ENCODE measurements around the gene MAP3K4. TPM values are rescaled to one million over a fixed set of nuclear protein-coding genes. Genes with fewer than 3 reads are reported as not detected.

The MAP3K4 gene
- total RNA-seq, 4 donors from 2014 or later: 34.9 to 113 (median 52.3) TPM

GRCh38 chr6:161029195-161029809 is 37.7 kb downstream of the MAP3K4 start:
- no peaks in the 10 kb centered on the region for H3K36me3 ChIP-seq
- TF ChIP-seq CTCF (IDR thresholded peaks at IDR 0.05) (no peak), POLR2A (IDR thresholded peaks at IDR 0.05) (no peak)
- H3K4me1 ChIP-seq: no peaks in the 10 kb centered on the region
- no peaks in the 10 kb centered on the region for H3K9me3 ChIP-seq
- no peak overlapping the region for H3K4me3 ChIP-seq (replicated peaks in 1 of 3)
- no peak overlapping the region for H3K27ac ChIP-seq
- intact Hi-C loops (cut with DNase I): no loop called here
- DNase-seq: no peak
- 82 to 91% methylated on average over 8 of the region's 8 CpGs for WGBS, 2 donors
- no peaks in the 10 kb centered on the region for H3K27me3 ChIP-seq

GRCh38 chr6:161031721-161032495 is 40.3 kb downstream of the MAP3K4 start:
- no peak overlapping the region for H3K27ac ChIP-seq
- H3K4me3 ChIP-seq (replicated peaks in 1 of 3): no peak overlapping the region
- no peaks in the 10 kb centered on the region for H3K4me1 ChIP-seq
- 82 to 90% methylated on average over 3 of the region's 3 CpGs for WGBS, 2 donors
- no peaks in the 10 kb centered on the region for H3K9me3 ChIP-seq
- no peaks in the 10 kb centered on the region for H3K27me3 ChIP-seq
- intact Hi-C loops (cut with DNase I): no loop called here
- DNase-seq: no peak
- H3K36me3 ChIP-seq: peaks cover 0 to 2% of the 10 kb centered on the region in 2 donors
- TF ChIP-seq CTCF (IDR thresholded peaks at IDR 0.05) (no peak), POLR2A (IDR thresholded peaks at IDR 0.05) (no peak)

GRCh38 chr6:161033667-161034066 is 42.1 kb downstream of the MAP3K4 start:
- WGBS, 2 donors: 85 to 88% methylated on average over 5 of the region's 5 CpGs
- DNase-seq: no peak
- Histone ChIP-seq H3K4me3 (replicated peaks in 1 of 3) (no peak overlapping the region), H3K27ac (no peak overlapping the region), H3K4me1 (no peaks in the 10 kb centered on the region), H3K36me3 (peaks cover 0 to 3% of the 10 kb centered on the region in 2 donors), H3K9me3 (no peaks in the 10 kb centered on the region), H3K27me3 (no peaks in the 10 kb centered on the region)
- TF ChIP-seq CTCF (IDR thresholded peaks at IDR 0.05) (no peak), POLR2A (IDR thresholded peaks at IDR 0.05) (no peak)
- intact Hi-C loops (cut with DNase I): no loop called here

- no peaks in the 10 kb centered on the region for H3K4me1 ChIP-seq
- intact Hi-C loops (cut with DNase I): no loop called here
- no peak overlapping the region for H3K4me3 ChIP-seq (replicated peaks in 1 of 3)
- peaks cover 0 to 3% of the 10 kb centered on the region in 2 donors for H3K36me3 ChIP-seq
- H3K27ac ChIP-seq: no peak overlapping the region
- TF ChIP-seq POLR2A (IDR thresholded peaks at IDR 0.05) (no peak), CTCF (IDR thresholded peaks at IDR 0.05) (no peak)
- DNase-seq: no peak
- H3K9me3 ChIP-seq: no peaks in the 10 kb centered on the region
- H3K27me3 ChIP-seq: no peaks in the 10 kb centered on the region
- 92 to 97% methylated on average over 3 of the region's 3 CpGs for WGBS, 2 donors
These were observed 43.8 kb downstream of the MAP3K4 start for GRCh38 chr6:161035182-161035980.

- H3K9me3 ChIP-seq: no peaks in the 10 kb centered on the region
- 97 to 98% methylated on average over 3 of the region's 3 CpGs for WGBS, 2 donors
These were observed 44.4 kb downstream of the MAP3K4 start for GRCh38 chr6:161035981-161036263.

More at GRCh38 chr6:161035981-161036263, 44.4 kb downstream of the MAP3K4 start:
- intact Hi-C loops (cut with DNase I): no loop called here
- Histone ChIP-seq H3K36me3 (peaks cover 0 to 3% of the 10 kb centered on the region in 2 donors), H3K4me3 (replicated peaks in 1 of 3) (no peak overlapping the region), H3K4me1 (no peaks in the 10 kb centered on the region), H3K27me3 (no peaks in the 10 kb centered on the region), H3K27ac (no peak overlapping the region)
- DNase-seq: no peak
- TF ChIP-seq POLR2A (IDR thresholded peaks at IDR 0.05): no peak
- no peak for TF ChIP-seq CTCF (IDR thresholded peaks at IDR 0.05)
